DMS153 (cell line): ENCODE results near the gene PHLPP2.
A peak's percentile ranks its signal among the peaks of the same experiment; 100 is the strongest.

Experiments
- DNase-seq: peaks from one replicate; lab custom pipeline; 2025; lab: John Stamatoyannopoulos, UW

Gene PHLPP2

DNA sequence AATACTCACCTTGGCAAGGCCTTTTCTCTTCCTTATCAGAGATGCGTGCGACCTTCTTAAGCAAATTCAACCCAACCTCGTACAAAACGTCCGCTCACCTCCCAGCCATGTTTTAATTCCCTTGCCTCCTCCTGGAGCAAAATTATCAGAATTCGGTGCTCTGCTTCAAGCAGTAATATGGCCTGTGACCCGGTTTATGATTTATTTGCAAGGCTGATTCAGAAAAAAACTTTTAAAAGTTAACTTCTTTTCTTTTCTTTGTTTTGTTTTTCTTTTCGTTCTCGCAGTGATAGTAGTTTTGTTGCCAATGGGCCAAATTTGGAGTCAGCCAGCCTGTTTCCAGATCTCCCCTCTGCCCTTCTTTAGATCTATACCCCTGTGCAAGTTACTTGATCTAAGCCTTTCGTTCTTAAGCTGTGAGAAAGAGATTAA is at the start of gene PHLPP2:
Gene PHLPP2 (minus strand): TSS at position 382 of the 432 bp plus-strand sequence. CDS start 9,906 bp downstream, outside the sequence.
- no peak for DNase-seq

DNA sequence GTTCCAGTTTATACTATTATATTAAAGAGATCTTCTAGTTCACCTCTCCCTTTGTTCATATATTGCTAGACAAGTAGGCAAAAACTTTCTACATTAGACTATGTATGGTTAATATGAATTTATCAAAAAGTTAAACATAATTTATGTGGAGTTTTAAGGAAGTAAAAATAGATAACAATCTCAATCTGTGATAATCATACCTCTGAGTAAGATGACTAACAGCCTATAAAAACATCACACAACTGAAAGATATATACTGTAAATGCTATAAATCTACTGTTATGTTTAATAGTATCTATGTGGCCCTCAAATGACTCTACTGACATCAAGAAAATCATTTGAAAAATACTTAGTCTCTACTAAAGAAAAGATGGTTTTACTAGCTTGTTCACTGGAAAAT is 47.1 kb upstream of the PHLPP2 start:
- no peak for DNase-seq

- DNase-seq = no peak
Observed at GRCh38 chr16:71769222-71769621, 44.7 kb upstream of the PHLPP2 start.

DNA sequence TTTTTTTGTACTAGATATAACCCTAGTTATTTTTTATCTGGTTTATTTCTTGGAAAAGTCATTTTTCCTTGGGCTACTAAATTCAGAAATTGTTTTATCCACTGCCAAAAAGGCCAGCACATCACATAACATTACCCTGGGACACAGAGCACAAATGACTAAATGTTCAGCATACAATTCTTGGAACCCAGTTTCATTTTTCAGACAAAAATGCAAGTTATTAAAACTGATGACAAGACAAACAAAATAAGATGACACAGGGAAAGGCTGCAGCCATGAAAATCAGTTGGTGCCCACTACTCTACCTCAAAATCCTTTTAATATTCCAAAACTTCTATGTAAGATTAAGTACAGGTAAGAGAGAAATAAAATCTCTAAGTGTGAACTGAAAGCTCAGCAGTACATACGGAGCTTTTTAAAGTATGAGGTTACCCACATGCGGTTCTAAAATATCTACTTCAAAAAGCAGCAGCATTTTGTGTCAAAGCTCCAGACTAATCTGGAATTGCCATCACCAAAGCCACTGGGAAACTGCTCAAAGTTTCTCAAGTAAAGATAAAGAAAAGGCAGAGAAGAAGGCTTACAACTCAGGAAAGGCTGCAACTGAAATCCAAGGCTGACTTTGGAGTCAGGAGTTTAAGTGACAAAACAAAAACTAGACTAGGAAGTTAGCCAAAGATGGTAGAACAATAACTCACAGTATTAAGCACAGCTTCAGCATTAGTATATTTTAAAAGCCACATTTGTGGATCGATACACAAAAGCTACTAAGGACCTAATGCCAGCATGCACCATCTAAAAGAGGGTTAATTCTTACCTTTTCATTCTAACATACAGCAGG is 42.8 kb upstream of the PHLPP2 start:
- DNase-seq = no peak

DNA sequence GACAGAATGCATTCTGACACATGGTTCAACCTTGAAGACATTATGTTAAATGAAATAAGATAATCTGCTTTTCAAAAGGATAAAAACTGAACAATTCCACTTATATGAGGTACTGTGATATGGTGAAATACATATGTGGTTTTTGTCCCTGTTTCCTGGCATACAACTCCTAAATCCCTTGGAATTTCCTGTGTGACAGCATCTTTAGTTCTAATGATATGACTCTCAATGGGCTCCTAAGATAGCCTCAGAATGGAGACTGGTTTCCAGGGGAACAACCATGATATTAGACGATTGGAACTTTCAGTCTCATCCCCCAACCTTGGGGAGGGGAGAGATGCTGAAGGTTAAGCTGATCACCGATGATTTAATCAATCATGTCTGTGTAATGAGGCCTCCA is 37.7 kb upstream of the PHLPP2 start:
- no peak for DNase-seq

DNA sequence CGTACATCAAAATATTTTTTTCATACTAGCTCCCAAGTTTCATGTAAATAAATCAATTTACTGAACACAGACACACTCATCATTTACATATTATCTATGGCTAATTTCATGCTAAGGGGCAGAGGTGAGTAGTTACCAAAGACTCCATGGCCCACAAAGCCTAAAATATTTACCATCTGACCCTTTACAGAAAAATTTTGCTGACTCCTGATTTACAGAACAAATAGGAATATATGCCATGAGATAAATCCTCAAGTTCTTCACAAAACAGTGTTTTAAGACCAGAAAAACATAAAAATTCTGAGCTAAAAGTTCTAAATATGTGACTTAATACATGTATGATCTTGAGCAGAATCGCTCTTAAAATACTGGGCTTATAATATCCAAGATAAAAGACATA is 36.6 kb upstream of the PHLPP2 start:
- DNase-seq = no peak

DNA sequence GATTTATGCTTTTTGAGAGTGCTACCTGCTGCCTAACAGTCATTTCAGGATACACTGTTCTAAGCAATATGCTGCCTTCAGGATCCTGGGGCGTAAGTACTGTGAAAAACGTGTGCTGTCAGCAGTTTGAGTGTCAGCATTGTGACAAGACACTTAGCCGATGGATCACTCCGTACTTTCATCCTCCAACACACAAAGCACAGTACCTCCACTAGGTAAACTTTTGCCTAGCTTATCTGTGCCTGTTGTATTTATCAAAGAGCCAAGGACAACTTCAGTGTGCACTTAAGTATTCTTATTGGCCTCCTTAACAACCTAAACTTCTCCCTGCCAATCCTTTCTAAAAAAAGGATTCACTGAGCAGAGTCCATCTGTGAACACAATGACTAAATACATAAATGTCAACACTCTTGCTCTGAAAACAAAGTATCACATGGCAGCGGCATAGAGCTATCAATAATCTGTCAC is 33.8 kb upstream of the PHLPP2 start:
- no peak for DNase-seq

GRCh38 chr16:71754652-71755051 is 30.2 kb upstream of the PHLPP2 start:
- DNase-seq = no peak

- no peak for DNase-seq
Observed at GRCh38 chr16:71754108-71754507, 29.6 kb upstream of the PHLPP2 start.

- DNase-seq = no peak
Observed at GRCh38 chr16:71748226-71748625, 23.7 kb upstream of the PHLPP2 start.

DNA sequence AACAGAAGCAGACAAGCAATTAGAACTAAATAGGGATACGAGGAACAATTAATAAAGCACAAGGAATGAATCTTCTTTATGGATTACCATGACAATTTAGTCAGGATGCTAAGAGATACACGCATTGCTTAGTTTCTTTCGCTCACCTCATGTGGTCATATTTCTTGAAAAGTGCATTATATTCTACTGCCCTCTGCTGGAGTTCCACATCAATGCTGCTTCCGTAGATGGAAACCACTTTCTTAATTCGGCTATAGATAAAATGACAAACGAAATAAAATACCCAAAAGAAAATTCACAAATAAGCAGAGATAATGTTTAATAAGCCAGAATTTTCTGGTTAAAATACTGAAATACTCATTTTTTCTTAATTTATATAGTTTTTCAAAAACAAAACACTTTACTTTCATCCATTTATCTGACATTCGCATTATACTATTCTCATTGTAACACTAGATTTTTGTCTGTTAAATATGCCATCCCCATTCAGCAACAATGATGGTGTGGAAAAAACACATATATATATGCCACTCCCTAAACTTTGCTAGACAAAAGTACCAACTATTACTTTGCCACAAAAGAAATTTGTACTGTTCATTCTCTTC is 22.0 kb upstream of the PHLPP2 start:
- DNase-seq = no peak

DNA sequence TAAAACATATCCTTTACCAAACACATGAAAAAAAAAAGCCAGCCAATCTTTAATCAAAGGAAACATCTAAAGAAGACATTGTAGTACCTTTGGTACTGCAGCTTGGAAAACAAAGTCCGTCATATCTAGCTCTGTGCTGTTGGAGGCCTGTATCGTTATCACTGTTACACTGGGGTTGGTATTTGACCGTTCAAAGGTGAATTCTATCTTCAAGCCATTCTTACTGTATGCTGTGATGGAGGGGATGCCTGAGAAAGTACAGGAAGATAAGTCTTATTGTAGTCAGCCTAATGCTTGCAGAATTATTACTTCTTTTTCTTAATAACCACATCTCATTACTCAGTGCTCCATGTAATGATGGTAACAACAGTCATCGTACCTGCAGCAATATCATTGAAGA is 14.4 kb upstream of the PHLPP2 start:
- DNase-seq = no peak

DNA sequence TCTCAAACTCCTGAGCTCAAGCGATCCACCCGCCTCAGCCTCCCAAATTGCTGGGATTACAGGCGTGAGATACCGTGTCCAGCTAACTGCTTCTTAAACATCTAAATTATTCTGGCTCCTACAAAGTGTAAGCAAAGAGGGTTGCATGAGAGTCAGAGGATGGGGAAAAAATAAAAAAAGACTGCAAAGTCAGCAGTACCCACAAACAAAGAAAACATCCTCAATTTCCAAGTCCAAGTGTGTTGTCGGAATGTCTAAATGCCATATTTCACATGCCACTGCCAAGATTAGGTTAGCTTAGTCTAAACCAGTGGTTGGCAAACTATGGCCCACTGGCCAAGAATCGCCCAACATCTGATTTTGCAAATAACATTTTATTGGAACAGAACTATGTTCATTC is 13.0 kb upstream of the PHLPP2 start:
- DNase-seq = no peak

GRCh38 chr16:71734511-71734910 is 10.0 kb upstream of the PHLPP2 start:
- DNase-seq = no peak

DNA sequence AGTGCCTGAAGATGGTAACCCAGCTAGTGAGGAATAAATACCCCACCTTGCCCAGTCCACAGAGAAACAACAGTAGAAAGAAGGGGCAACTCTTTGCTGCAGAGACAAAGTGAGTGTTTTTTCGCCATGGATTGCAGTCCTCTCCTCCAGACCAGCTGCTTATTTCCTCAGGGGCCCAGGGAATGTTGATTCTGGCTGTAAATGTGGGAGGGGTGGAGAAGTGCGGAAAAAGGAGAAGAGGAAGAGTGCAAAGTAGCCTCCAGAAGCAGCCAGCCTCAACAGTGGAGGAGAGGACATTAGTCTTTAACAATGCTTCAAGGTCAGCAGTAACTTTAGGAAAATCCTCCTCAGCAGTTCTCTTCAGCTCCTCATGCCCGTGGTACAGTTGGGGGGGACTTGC is 8.1 kb upstream of the PHLPP2 start:
- DNase-seq = no peak

- DNase-seq = no peak
Observed at GRCh38 chr16:71727551-71728324, 3.2 kb upstream of the PHLPP2 start.

- no peak for DNase-seq
Observed at GRCh38 chr16:71726476-71727315, 2.2 kb upstream of the PHLPP2 start.

DNA sequence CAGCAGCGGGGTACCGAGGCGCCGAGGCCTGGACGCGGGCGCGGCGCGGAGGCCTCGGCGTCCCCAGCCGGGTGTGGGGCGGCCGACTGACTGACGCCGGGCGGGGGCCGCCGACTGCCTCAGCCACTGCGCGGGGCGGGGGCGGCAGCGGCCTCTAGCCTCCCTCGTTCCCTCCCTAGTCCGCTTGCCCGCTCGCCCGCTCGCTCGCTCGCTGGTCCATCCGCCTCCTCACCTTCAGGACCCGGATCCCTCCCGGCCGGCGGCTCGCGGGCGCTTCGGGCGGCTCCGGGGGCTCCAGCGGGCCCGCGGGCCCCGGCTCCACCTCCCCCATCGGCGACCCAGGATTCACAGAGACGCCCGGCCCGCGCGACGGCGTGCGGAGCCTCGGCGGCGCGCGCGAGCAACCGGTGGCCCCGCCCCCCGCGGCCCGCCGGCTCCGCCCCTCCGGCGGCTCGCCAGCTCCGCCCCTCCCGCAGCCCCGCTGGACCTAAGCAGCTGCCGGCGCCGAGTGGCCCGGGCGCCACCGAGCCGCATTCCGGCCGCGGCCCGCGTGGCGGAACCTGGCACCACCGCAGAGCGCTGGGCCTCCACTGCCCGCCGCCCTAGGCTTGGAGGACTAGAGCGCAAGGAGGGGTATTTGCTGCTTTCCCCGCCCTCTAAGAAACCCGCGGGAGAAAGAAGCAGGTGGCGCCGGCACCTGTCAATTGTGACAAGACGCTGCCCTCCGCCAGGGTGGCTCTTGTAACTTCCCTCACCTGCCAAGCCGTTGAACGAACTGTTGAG is 773 bp downstream of the PHLPP2 start:
- DNase-seq = peak; percentile 55

- DNase-seq = peak; percentile 59
Observed at GRCh38 chr16:71722801-71723536, 1.5 kb downstream of the PHLPP2 start.

GRCh38 chr16:71721066-71721740 is 3.3 kb downstream of the PHLPP2 start:
- DNase-seq = no peak
